A673 (cell line): Measurements from ENCODE around the gene OR10G3. TPM values are rescaled to one million over a fixed set of nuclear protein-coding genes. Genes with fewer than 3 reads are reported as not detected.
A peak's percentile ranks its signal among the peaks of the same experiment; 100 is the strongest.

Experiments used
- BruUV-seq: library from RNA; stranded (reverse); fragments of 400-500 nt; replicated peaks from 2 replicates; lab custom pipeline; 2021; lab: Mats Ljungman, UMichigan
- CTCF ChIA-PET: fragments of 300-600 bp; sonication (Branson Sonifier 250); formaldehyde crosslinking; loops from one replicate; lab custom pipeline; 2022; ENCODE audit warnings: antibody characterized with exemption; lab: Charles Lee
- POLR2A ChIA-PET: fragments of 300-600 bp; sonication (Branson Sonifier 250); formaldehyde crosslinking; loops from one replicate; lab custom pipeline; 2022; ENCODE audit warnings: antibody characterized with exemption; ENCODE audit not compliant: low non-redundant PET; lab: Charles Lee
- DNase-seq: peaks from one replicate; pipeline ENCODE4 v3.0.0-alpha.2; 2015; ENCODE audit warnings: low spot score
- H3K27ac ChIP-seq: fragments of 200-600 bp; sonication (generic); 2 replicates; pipeline ENCODE4 v1.5.1; 2016; ENCODE audit warnings: mixed run types, low read depth, mild to moderate bottlenecking, mixed read lengths, antibody characterized with exemption, low read length; ENCODE audit not compliant: poor library complexity, severe bottlenecking
- H3K27me3 ChIP-seq: fragments of 200-600 bp; sonication (generic); replicated peaks from 2 replicates; pipeline ENCODE4 v1.6.1; 2017; ENCODE audit warnings: mixed run types, low read depth, mild to moderate bottlenecking, mixed read lengths, antibody characterized with exemption, low read length; ENCODE audit not compliant: insufficient read depth, poor library complexity
- H3K36me3 ChIP-seq: fragments of 200-600 bp; sonication (generic); 2 replicates; pipeline ENCODE4 v1.6.1; 2016; ENCODE audit warnings: mixed run types, mild to moderate bottlenecking, mixed read lengths, antibody characterized with exemption, low read length; ENCODE audit not compliant: insufficient read depth, poor library complexity, severe bottlenecking
- H3K4me1 ChIP-seq: fragments of 200-600 bp; sonication (generic); 2 replicates; pipeline ENCODE4 v1.6.1; 2017; ENCODE audit warnings: mixed run types, mild to moderate bottlenecking, mixed read lengths, antibody characterized with exemption, low read length; ENCODE audit not compliant: insufficient read depth, poor library complexity, severe bottlenecking
- H3K4me3 ChIP-seq: fragments of 200-600 bp; sonication (generic); 2 replicates; pipeline ENCODE4 v1.5.1; 2016; ENCODE audit warnings: low read depth, mixed run types, mild to moderate bottlenecking, mixed read lengths, low read length; ENCODE audit not compliant: poor library complexity, severe bottlenecking
- H3K9me3 ChIP-seq: fragments of 200-600 bp; sonication (generic); 2 replicates; pipeline ENCODE4 v1.6.1; 2016; ENCODE audit warnings: mixed run types, low read depth, mild to moderate bottlenecking, mixed read lengths, antibody characterized with exemption, low read length; ENCODE audit not compliant: poor library complexity, severe bottlenecking
- CTCF ChIP-seq: fragments of 300-800, 200-600 bp; sonication (generic); conservative IDR thresholded peaks from 2 replicates; pipeline ENCODE4 v1.5.1; 2017; ENCODE audit warnings: low read depth, mild to moderate bottlenecking, antibody characterized with exemption, low read length, moderate library complexity, mixed read lengths
- EZH2 ChIP-seq: fragments of 200-600 bp; sonication (generic); IDR thresholded peaks from 2 replicates; pipeline ENCODE4 v1.6.1; 2017; ENCODE audit warnings: borderline replicate concordance, low read depth, mild to moderate bottlenecking, mixed read lengths, antibody characterized with exemption, low read length; ENCODE audit not compliant: poor library complexity, severe bottlenecking
- intact Hi-C: fragments of 100-400 bp; cut with micrococcal nuclease; formaldehyde crosslinking; loops from one replicate; pipeline ENCODE4 v1.10.0; 2022; ENCODE audit not compliant: unreplicated experiment
- total RNA-seq: library from RNA; stranded (reverse); gene quantifications from 2 replicates; pipeline ENCODE4 v1.2.3, GENCODE V29; 2021

OR10G3 gene
- total RNA-seq, 1 experiment from 2014 or later = not detected

GRCh38 chr14:21543963-21544362 is 35.9 kb downstream of the OR10G3 start:
- ChIA-PET POLR2A (no interaction called here), CTCF (no interaction called here)
- H3K4me1 ChIP-seq = peaks cover 31% of the 10 kb centered on the region
- H3K9me3 ChIP-seq = no peaks in the 10 kb centered on the region
- H3K27me3 ChIP-seq = no peaks in the 10 kb centered on the region
- no TSS peak for BruUV-seq
- peak overlapping the region; percentile 31 for H3K27ac ChIP-seq
- intact Hi-C loops = no loop called here
- H3K36me3 ChIP-seq = no peaks in the 10 kb centered on the region
- H3K4me3 ChIP-seq = no peak overlapping the region
- no peak for DNase-seq
- TF ChIP-seq CTCF (no peak), EZH2 (no peak)

- Histone ChIP-seq H3K27me3 (no peaks in the 10 kb centered on the region), H3K4me3 (no peak overlapping the region), H3K4me1 (peaks cover 35% of the 10 kb centered on the region), H3K9me3 (no peaks in the 10 kb centered on the region), H3K27ac (peak overlapping the region; percentile 31), H3K36me3 (no peaks in the 10 kb centered on the region)
- DNase-seq = no peak
- CTCF ChIA-PET = no interaction called here
- POLR2A ChIA-PET = no interaction called here
- intact Hi-C loops = no loop called here
- no peak for TF ChIP-seq EZH2
- no peak for TF ChIP-seq CTCF
- BruUV-seq = no TSS peak
These were observed 36.3 kb downstream of the OR10G3 start for GRCh38 chr14:21543521-21543960.

GRCh38 chr14:21541413-21542074 is 38.3 kb downstream of the OR10G3 start:
- H3K27ac ChIP-seq = no peak overlapping the region
- intact Hi-C loops = no loop called here
- no peak for TF ChIP-seq CTCF
- TF ChIP-seq EZH2 = no peak
- no peak overlapping the region for H3K4me3 ChIP-seq
- no peaks in the 10 kb centered on the region for H3K27me3 ChIP-seq
- no peak for DNase-seq
- BruUV-seq = no TSS peak
- no peaks in the 10 kb centered on the region for H3K9me3 ChIP-seq
- peaks cover 47% of the 10 kb centered on the region for H3K4me1 ChIP-seq
- ChIA-PET CTCF (interaction anchor here (0.6 kb wide), 1 partner anchor 64 kb away, joined by 3 read pairs; no protein-coding TSS in a partner anchor), POLR2A (no interaction called here)
- no peaks in the 10 kb centered on the region for H3K36me3 ChIP-seq
